Astrocyte (in vitro differentiated cells and primary cell): ENCODE measurements around the gene ZBTB21. TPM values are rescaled to one million over a fixed set of nuclear protein-coding genes. Genes with fewer than 3 reads are reported as not detected.

Source experiments
- DNase-seq: peaks from one replicate; pipeline ENCODE4 v3.0.0-alpha.2; 2010; ENCODE audit warnings: low read depth
- FAIRE-seq: peaks from 2 replicates; lab custom pipeline; 2011; peaks lifted over from hg19 to GRCh38; lab: Jason Lieb, UNC
- H2AFZ ChIP-seq: 2 replicates; pipeline ENCODE4 v1.6.0; 2012; ENCODE audit warnings: low read depth, low read length, inconsistent platforms
- H3K27ac ChIP-seq: 2 replicates; pipeline ENCODE4 v1.5.1; 2011; ENCODE audit warnings: low read depth, low read length, inconsistent platforms
- H3K27me3 ChIP-seq: 2 replicates; pipeline ENCODE4 v1.6.0; 2011; ENCODE audit warnings: low read length, inconsistent platforms; ENCODE audit not compliant: insufficient read depth
- H3K36me3 ChIP-seq: 2 replicates; pipeline ENCODE4 v1.5.1; 2011; ENCODE audit warnings: low read length, inconsistent platforms; ENCODE audit not compliant: insufficient read depth
- H3K4me1 ChIP-seq: 2 replicates; pipeline ENCODE4 v1.5.1; 2011; ENCODE audit warnings: low read length, inconsistent platforms; ENCODE audit not compliant: insufficient read depth
- H3K4me2 ChIP-seq: 2 replicates; pipeline ENCODE4 v1.6.0; 2012; ENCODE audit warnings: low read length, inconsistent platforms
- H3K4me3 ChIP-seq: 2 replicates; pipeline ENCODE4 v1.5.1; 2011; ENCODE audit warnings: low read depth, mild to moderate bottlenecking, low read length, inconsistent platforms; ENCODE audit not compliant: insufficient read depth
- H3K79me2 ChIP-seq: 2 replicates; pipeline ENCODE4 v1.6.0; 2012; ENCODE audit warnings: mild to moderate bottlenecking, low read length, inconsistent platforms; ENCODE audit not compliant: insufficient read depth
- H3K9ac ChIP-seq: 2 replicates; pipeline ENCODE4 v1.6.0; 2012; ENCODE audit warnings: mild to moderate bottlenecking, low read length, inconsistent platforms
- H3K9me3 ChIP-seq: 2 replicates; pipeline ENCODE4 v1.5.1; 2012; ENCODE audit warnings: low read depth, mild to moderate bottlenecking, low read length, inconsistent platforms; ENCODE audit not compliant: insufficient read depth
- H4K20me1 ChIP-seq: 2 replicates; pipeline ENCODE4 v1.6.0; 2012; ENCODE audit warnings: low read length, inconsistent platforms; ENCODE audit not compliant: insufficient read depth
- H3K27ac Mint-ChIP-seq: one replicate; pipeline ENCODE4 v1.8.0; 2021; ENCODE audit warnings: mild to moderate bottlenecking, mixed read lengths; ENCODE audit not compliant: unreplicated experiment
- H3K27me3 Mint-ChIP-seq: one replicate; pipeline ENCODE4 v1.8.0; 2021; ENCODE audit warnings: low read depth, mixed read lengths; ENCODE audit not compliant: unreplicated experiment
- H3K36me3 Mint-ChIP-seq: one replicate; pipeline ENCODE4 v1.8.0; 2021; ENCODE audit warnings: low read depth, mixed read lengths; ENCODE audit not compliant: unreplicated experiment
- H3K4me1 Mint-ChIP-seq: one replicate; pipeline ENCODE4 v1.8.0; 2021; ENCODE audit warnings: low read depth, mixed read lengths; ENCODE audit not compliant: unreplicated experiment
- H3K4me3 Mint-ChIP-seq: one replicate; pipeline ENCODE4 v1.8.0; 2021; ENCODE audit warnings: mild to moderate bottlenecking, moderate library complexity, mixed read lengths; ENCODE audit not compliant: unreplicated experiment
- H3K9me3 Mint-ChIP-seq: one replicate; pipeline ENCODE4 v1.8.0; 2021; ENCODE audit warnings: mild to moderate bottlenecking, mixed read lengths; ENCODE audit not compliant: unreplicated experiment
- CTCF ChIP-seq: IDR thresholded peaks from 2 replicates; pipeline ENCODE4 v1.5.1; 2011; ENCODE audit warnings: low read depth, mild to moderate bottlenecking, inconsistent platforms, low read length, moderate library complexity; ENCODE audit not compliant: insufficient read depth
- EZH2 ChIP-seq: IDR thresholded peaks from 2 replicates; pipeline ENCODE4 v1.6.1; 2012; ENCODE audit warnings: mild to moderate bottlenecking, low read length, inconsistent platforms; ENCODE audit not compliant: insufficient read depth
- total RNA-seq: library from RNA; stranded (reverse); gene quantifications from 2 replicates; pipeline ENCODE4 v1.2.1, GENCODE V29; 2021

ZBTB21 gene
- total RNA-seq, 1 donor from 2014 or later = 20.5 TPM

GRCh38 chr21:41970751-41971653 lies 39.2 kb downstream of the ZBTB21 start:
- Histone ChIP-seq H3K4me1 (peaks cover 2% of the 10 kb centered on the region), H4K20me1 (no peaks in the 10 kb centered on the region), H3K36me3 (no peaks in the 10 kb centered on the region), H3K27me3 (peaks cover 3% of the 10 kb centered on the region), H3K9me3 (no peaks in the 10 kb centered on the region), H3K27ac (no peak overlapping the region), H3K79me2 (no peaks in the 10 kb centered on the region), H3K4me3 (no peak overlapping the region), H2AFZ (no peak overlapping the region), H3K9ac (no peak overlapping the region), H3K4me2 (no peak overlapping the region)
- DNase-seq (no peak), FAIRE-seq (no peak)
- no peak overlapping the region for H3K27ac Mint-ChIP-seq
- peaks cover 22% of the 10 kb centered on the region for H3K27me3 Mint-ChIP-seq
- H3K4me1 Mint-ChIP-seq = no peaks in the 10 kb centered on the region
- no peak for TF ChIP-seq EZH2
- no peak for TF ChIP-seq CTCF
- H3K9me3 Mint-ChIP-seq = peaks cover 7% of the 10 kb centered on the region
- H3K36me3 Mint-ChIP-seq = no peaks in the 10 kb centered on the region
- H3K4me3 Mint-ChIP-seq = no peak overlapping the region

GRCh38 chr21:41970106-41970391 lies 40.1 kb downstream of the ZBTB21 start:
- Histone ChIP-seq H3K27me3 (peaks cover 3% of the 10 kb centered on the region), H3K36me3 (no peaks in the 10 kb centered on the region), H2AFZ (no peak overlapping the region), H3K79me2 (no peaks in the 10 kb centered on the region), H3K4me3 (no peak overlapping the region), H3K9ac (no peak overlapping the region), H3K4me2 (no peak overlapping the region), H3K9me3 (no peaks in the 10 kb centered on the region), H3K4me1 (peaks cover 5% of the 10 kb centered on the region), H4K20me1 (no peaks in the 10 kb centered on the region), H3K27ac (no peak overlapping the region)
- TF ChIP-seq CTCF (no peak), EZH2 (no peak)
- no peak overlapping the region for H3K4me3 Mint-ChIP-seq
- no peak for FAIRE-seq
- H3K27me3 Mint-ChIP-seq = peaks cover 22% of the 10 kb centered on the region
- peaks cover 9% of the 10 kb centered on the region for H3K9me3 Mint-ChIP-seq
- H3K4me1 Mint-ChIP-seq = no peaks in the 10 kb centered on the region
- H3K36me3 Mint-ChIP-seq = no peaks in the 10 kb centered on the region
- no peak for DNase-seq
- H3K27ac Mint-ChIP-seq = peak overlapping the region; percentile 41

- Histone ChIP-seq H3K4me2 (no peak overlapping the region), H3K9me3 (no peaks in the 10 kb centered on the region), H3K79me2 (no peaks in the 10 kb centered on the region), H2AFZ (no peak overlapping the region), H3K27me3 (peaks cover 3% of the 10 kb centered on the region), H3K4me3 (no peak overlapping the region), H3K36me3 (no peaks in the 10 kb centered on the region), H3K4me1 (peaks cover 5% of the 10 kb centered on the region), H3K27ac (no peak overlapping the region), H3K9ac (no peak overlapping the region), H4K20me1 (no peaks in the 10 kb centered on the region)
- no peak overlapping the region for H3K27ac Mint-ChIP-seq
- TF ChIP-seq EZH2 (no peak), CTCF (no peak)
- peaks cover 28% of the 10 kb centered on the region for H3K27me3 Mint-ChIP-seq
- H3K4me3 Mint-ChIP-seq = no peak overlapping the region
- no peak for DNase-seq
- H3K36me3 Mint-ChIP-seq = no peaks in the 10 kb centered on the region
- peaks cover 6% of the 10 kb centered on the region for H3K9me3 Mint-ChIP-seq
- FAIRE-seq = no peak
- H3K4me1 Mint-ChIP-seq = no peaks in the 10 kb centered on the region
Measured at GRCh38 chr21:41967708-41968107, 42.5 kb downstream of the ZBTB21 start.
